ENCODE measurements around the gene HPS1.

GRCh38 chr10:98391065-98391464, 55.7 kb downstream of the HPS1 start:
- TF ChIP-seq, protein P1, sequence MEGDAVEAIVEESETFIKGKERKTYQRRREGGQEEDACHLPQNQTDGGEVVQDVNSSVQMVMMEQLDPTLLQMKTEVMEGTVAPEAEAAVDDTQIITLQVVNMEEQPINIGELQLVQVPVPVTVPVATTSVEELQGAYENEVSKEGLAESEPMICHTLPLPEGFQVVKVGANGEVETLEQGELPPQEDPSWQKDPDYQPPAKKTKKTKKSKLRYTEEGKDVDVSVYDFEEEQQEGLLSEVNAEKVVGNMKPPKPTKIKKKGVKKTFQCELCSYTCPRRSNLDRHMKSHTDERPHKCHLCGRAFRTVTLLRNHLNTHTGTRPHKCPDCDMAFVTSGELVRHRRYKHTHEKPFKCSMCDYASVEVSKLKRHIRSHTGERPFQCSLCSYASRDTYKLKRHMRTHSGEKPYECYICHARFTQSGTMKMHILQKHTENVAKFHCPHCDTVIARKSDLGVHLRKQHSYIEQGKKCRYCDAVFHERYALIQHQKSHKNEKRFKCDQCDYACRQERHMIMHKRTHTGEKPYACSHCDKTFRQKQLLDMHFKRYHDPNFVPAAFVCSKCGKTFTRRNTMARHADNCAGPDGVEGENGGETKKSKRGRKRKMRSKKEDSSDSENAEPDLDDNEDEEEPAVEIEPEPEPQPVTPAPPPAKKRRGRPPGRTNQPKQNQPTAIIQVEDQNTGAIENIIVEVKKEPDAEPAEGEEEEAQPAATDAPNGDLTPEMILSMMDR (IDR thresholded peaks at IDR 0.05; ENCODE audit: insufficient read depth, low read length, poor library complexity, severe bottlenecking), result no peak
- no peak for TF ChIP-seq EZH2phosphoT487 (conservative IDR thresholded peaks at IDR 0.05; ENCODE audit: low read length)

Measured in SU-DHL-6 (cell line).